ENCODE measurements around the gene FLNC. TPM values are rescaled to one million over a fixed set of nuclear protein-coding genes. Genes with fewer than 3 reads are reported as not detected.

FLNC gene
- total and polyA plus RNA-seq, 2 experiments from 2014 or later: 46.6 to 60.7 TPM

DNA sequence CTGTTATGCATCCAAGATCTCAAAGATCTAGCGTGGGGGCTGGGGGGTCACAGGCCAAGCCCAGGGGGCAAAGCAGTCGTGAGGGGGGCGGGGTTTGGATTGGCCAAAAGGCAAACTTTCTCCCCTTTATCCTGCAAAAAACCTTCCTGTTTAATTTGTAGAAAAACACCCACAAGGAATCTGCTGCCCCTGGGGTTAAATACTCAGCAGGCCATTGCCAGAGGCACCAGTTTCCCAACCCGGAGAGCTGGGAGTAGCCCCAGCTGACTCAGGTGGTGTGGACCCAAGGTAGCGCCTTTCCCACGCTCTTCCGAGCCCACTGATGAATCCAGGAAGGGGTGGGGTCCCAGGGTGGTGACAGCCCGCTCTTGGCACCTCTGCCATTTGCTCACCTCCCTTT is 58.9 kb downstream of the FLNC start:
- H3K27me3 ChIP-seq: peaks cover 5% of the 10 kb centered on the region
- DNase-seq (ENCODE audit: low spot score): no peak
- no peaks in the 10 kb centered on the region for H3K79me2 ChIP-seq
- TF ChIP-seq, protein P1, sequence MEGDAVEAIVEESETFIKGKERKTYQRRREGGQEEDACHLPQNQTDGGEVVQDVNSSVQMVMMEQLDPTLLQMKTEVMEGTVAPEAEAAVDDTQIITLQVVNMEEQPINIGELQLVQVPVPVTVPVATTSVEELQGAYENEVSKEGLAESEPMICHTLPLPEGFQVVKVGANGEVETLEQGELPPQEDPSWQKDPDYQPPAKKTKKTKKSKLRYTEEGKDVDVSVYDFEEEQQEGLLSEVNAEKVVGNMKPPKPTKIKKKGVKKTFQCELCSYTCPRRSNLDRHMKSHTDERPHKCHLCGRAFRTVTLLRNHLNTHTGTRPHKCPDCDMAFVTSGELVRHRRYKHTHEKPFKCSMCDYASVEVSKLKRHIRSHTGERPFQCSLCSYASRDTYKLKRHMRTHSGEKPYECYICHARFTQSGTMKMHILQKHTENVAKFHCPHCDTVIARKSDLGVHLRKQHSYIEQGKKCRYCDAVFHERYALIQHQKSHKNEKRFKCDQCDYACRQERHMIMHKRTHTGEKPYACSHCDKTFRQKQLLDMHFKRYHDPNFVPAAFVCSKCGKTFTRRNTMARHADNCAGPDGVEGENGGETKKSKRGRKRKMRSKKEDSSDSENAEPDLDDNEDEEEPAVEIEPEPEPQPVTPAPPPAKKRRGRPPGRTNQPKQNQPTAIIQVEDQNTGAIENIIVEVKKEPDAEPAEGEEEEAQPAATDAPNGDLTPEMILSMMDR (IDR thresholded peaks at IDR 0.05; ENCODE audit: poor library complexity): no peak
- TF ChIP-seq EZH2 (IDR thresholded peaks at IDR 0.05; ENCODE audit: borderline replicate concordance) (no peak), EZH2phosphoT487 (IDR thresholded peaks at IDR 0.05; ENCODE audit: low read depth, severe bottlenecking, unreplicated experiment) (no peak)
- no peaks in the 10 kb centered on the region for H3K9me3 ChIP-seq (ENCODE audit: low read depth)
- H3K27ac ChIP-seq: no peak overlapping the region
- WGBS (ENCODE audit: low lambda C conversion rate, missing lambda C conversion rate): 61% methylated on average over 7 of the region's 8 CpGs
- no peak overlapping the region for H3K4me3 ChIP-seq
- H3K36me3 ChIP-seq (replicated peaks; ENCODE audit: insufficient read depth, low read depth): no peaks in the 10 kb centered on the region
- H2AFZ ChIP-seq: no peak overlapping the region
- H3K9me2 ChIP-seq (replicated peaks; ENCODE audit: insufficient read depth): no peaks in the 10 kb centered on the region
- no peaks in the 10 kb centered on the region for H4K20me1 ChIP-seq (ENCODE audit: insufficient read depth, poor library complexity, severe bottlenecking)
- H3K4me1 ChIP-seq (ENCODE audit: insufficient read depth): no peaks in the 10 kb centered on the region
- no peak overlapping the region for H3K4me2 ChIP-seq

DNA sequence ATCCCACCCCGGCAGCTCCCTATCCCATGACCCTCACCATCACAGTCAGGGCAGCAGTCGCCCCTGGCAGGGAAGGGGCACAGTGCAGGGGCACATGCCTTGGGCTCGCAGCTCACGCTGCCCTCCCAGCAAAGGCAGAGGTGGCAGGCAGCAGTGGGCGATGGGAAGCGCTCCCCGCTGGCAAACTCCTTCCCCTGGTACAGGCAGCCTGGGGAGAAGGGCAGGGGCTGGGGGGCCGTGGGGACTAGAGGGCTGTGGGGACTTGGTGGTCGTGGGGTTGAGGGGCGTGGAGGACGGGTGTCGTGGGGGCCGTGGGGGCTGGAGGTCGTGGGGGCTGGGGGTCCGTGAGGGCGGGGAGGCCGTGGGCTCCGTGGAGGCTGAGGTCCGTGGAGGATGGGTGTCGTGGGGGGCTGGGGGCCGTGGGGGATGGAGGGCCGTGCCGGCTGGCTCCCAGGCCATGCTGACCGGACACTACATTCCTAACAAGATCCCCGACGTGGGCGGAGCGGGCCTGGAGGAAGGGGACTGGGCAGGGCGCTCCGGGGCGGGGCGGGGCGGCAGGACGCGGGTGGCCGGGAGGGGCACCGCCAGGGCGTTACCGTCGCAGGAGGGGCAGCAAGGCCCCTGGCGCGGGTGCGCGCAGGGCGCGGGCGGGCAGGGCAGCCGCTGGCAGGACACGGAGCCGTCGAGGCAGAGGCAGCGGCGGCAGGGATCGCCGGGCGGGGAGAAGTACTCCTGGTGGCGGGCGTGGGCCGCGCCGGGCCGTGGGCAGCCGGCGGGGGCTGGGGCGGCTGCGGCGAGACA is 60.3 kb downstream of the FLNC start:
- Histone ChIP-seq H3K27ac (no peak overlapping the region), H2AFZ (no peak overlapping the region), H3K27me3 (peaks cover 5% of the 10 kb centered on the region), H3K4me2 (peak overlapping the region; percentile 82), H3K9me3 (ENCODE audit: low read depth) (no peaks in the 10 kb centered on the region), H3K79me2 (no peaks in the 10 kb centered on the region), H3K4me3 (no peak overlapping the region), H3K9me2 (replicated peaks; ENCODE audit: insufficient read depth) (no peaks in the 10 kb centered on the region), H4K20me1 (ENCODE audit: insufficient read depth, poor library complexity, severe bottlenecking) (no peaks in the 10 kb centered on the region), H3K36me3 (replicated peaks; ENCODE audit: insufficient read depth, low read depth) (no peaks in the 10 kb centered on the region), H3K4me1 (ENCODE audit: insufficient read depth) (no peaks in the 10 kb centered on the region)
- peak; percentile 51 for DNase-seq (ENCODE audit: low spot score)
- no peak for TF ChIP-seq EZH2phosphoT487 (IDR thresholded peaks at IDR 0.05; ENCODE audit: low read depth, severe bottlenecking, unreplicated experiment)
- TF ChIP-seq, protein P1 (IDR thresholded peaks at IDR 0.05; ENCODE audit: poor library complexity): no peak
- TF ChIP-seq EZH2 (IDR thresholded peaks at IDR 0.05; ENCODE audit: borderline replicate concordance): no peak
- 52% methylated on average over 15 of the region's 67 CpGs for WGBS (ENCODE audit: low lambda C conversion rate, missing lambda C conversion rate)

DNA sequence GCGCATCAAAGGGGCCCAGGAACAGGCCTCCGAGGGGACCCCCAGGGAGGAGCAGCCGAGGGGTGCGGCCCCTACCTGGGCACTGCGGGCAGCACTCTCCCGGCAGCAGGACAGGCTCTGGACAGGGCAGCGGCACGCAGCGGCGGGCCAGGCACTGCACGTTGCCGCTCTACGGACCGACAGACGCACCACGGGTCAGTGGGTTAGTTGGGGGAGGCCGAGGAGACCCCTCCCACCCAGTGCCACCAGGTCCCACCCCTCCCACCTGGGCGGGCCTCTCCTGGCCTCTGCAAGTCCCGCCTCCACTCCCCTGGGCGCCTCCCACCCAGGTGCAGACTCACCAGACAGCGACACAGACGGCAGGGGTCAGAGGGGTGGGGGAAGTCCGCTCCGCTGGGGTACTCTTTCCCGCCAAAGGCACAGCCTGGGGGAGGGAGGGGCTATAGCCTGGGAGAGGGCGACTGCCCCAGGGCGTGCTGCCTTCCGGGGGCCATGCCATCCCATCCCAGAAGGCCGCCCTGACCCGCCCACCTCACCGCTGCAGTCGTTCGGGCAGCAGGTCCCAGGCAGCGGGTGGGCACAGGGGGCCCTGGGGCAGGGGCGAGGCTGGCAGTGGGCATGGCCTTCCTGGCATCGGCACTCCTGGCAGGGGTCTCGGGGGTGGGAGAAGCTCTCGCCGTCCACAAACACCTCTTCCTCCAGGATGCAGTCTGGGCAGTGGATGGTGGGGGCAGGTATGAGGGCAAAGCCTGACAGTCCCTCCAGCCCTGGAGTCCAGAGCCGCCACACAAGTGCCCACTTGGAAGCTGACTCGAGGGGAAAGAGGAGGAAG is 61.1 kb downstream of the FLNC start:
- Histone ChIP-seq H3K27ac (no peak overlapping the region), H3K9me3 (ENCODE audit: low read depth) (no peaks in the 10 kb centered on the region), H2AFZ (no peak overlapping the region), H3K4me1 (ENCODE audit: insufficient read depth) (no peaks in the 10 kb centered on the region), H3K9me2 (replicated peaks; ENCODE audit: insufficient read depth) (no peaks in the 10 kb centered on the region), H3K36me3 (replicated peaks; ENCODE audit: insufficient read depth, low read depth) (no peaks in the 10 kb centered on the region), H3K27me3 (peaks cover 5% of the 10 kb centered on the region), H3K79me2 (no peaks in the 10 kb centered on the region), H3K4me3 (no peak overlapping the region), H3K4me2 (peak overlapping the region; percentile 82), H4K20me1 (ENCODE audit: insufficient read depth, poor library complexity, severe bottlenecking) (no peaks in the 10 kb centered on the region)
- TF ChIP-seq, protein P1 (IDR thresholded peaks at IDR 0.05; ENCODE audit: poor library complexity): no peak
- TF ChIP-seq EZH2 (IDR thresholded peaks at IDR 0.05; ENCODE audit: borderline replicate concordance) (no peak), EZH2phosphoT487 (IDR thresholded peaks at IDR 0.05; ENCODE audit: low read depth, severe bottlenecking, unreplicated experiment) (no peak)
- DNase-seq (ENCODE audit: low spot score): peak; percentile 41
- 74% methylated on average over 9 of the region's 41 CpGs for WGBS (ENCODE audit: low lambda C conversion rate, missing lambda C conversion rate)

All from hepatocyte (in vitro differentiated cells).